ENCODE measurements around the gene CMTM1.

- TF ChIP-seq POLR2AphosphoS5 (IDR thresholded peaks at IDR 0.05) = peak in 1 of 4 donors; percentile 23
- no peak for TF ChIP-seq POLR2A (IDR thresholded peaks at IDR 0.05)
Measured at GRCh38 chr16:66604376-66605176, 38.3 kb downstream of the CMTM1 start, which contains the start of gene CMTM3.

All from sigmoid colon (tissue), 4 donors.